Loucy (cell line): Measurements from ENCODE around the gene PARS2.

Source experiments
- H2AFZ ChIP-seq: fragments of 200-600 bp; sonication (generic); 2 replicates; pipeline ENCODE4 v1.6.0; 2016; ENCODE audit warnings: antibody characterized with exemption, mild to moderate bottlenecking, low read length, moderate library complexity
- H3F3A ChIP-seq: fragments of 200-600 bp; 2 replicates; pipeline ENCODE4 v1.6.0; 2016; ENCODE audit warnings: antibody characterized with exemption, low read depth, mild to moderate bottlenecking
- H3K27me3 ChIP-seq: fragments of 200-600 bp; sonication (generic); 2 replicates; pipeline ENCODE4 v1.6.1; 2014; ENCODE audit warnings: low read length, mild to moderate bottlenecking; ENCODE audit not compliant: insufficient read depth, poor library complexity, severe bottlenecking
- H3K36me3 ChIP-seq: fragments of 200-600 bp; sonication (generic); 2 replicates; pipeline ENCODE4 v1.6.1; 2016; ENCODE audit warnings: low read length; ENCODE audit not compliant: insufficient read depth
- H3K4me1 ChIP-seq: fragments of 200-600 bp; sonication (generic); 2 replicates; pipeline ENCODE4 v1.5.1; 2014; ENCODE audit warnings: low read length, mild to moderate bottlenecking; ENCODE audit not compliant: insufficient read depth, poor library complexity, severe bottlenecking
- H3K4me2 ChIP-seq: fragments of 200-600 bp; sonication (generic); 2 replicates; pipeline ENCODE4 v1.6.0; 2014; ENCODE audit warnings: antibody characterized with exemption, low read length, low read depth, mild to moderate bottlenecking; ENCODE audit not compliant: poor library complexity, severe bottlenecking
- H3K4me3 ChIP-seq: fragments of 200-600 bp; sonication (generic); 2 replicates; pipeline ENCODE4 v1.5.1; 2014; ENCODE audit warnings: low read length, mild to moderate bottlenecking, mixed read lengths; ENCODE audit not compliant: poor library complexity, severe bottlenecking
- H3K79me2 ChIP-seq: fragments of 200-600 bp; sonication (generic); 2 replicates; pipeline ENCODE4 v1.6.1; 2014; ENCODE audit warnings: low read length; ENCODE audit not compliant: insufficient read depth
- H3K9ac ChIP-seq: fragments of 200-600 bp; sonication (generic); 2 replicates; pipeline ENCODE4 v1.6.0; 2014; ENCODE audit warnings: mild to moderate bottlenecking, low read depth, low read length, moderate library complexity; ENCODE audit not compliant: poor library complexity, severe bottlenecking
- H3K9me2 ChIP-seq: fragments of 200-600 bp; sonication (generic); replicated peaks from 2 replicates; pipeline ENCODE4 v1.6.1; 2016; ENCODE audit warnings: low read depth, low read length, mixed read lengths
- H3K9me3 ChIP-seq: fragments of 200-600 bp; sonication (generic); 2 replicates; pipeline ENCODE4 v1.6.1; 2014; ENCODE audit warnings: mild to moderate bottlenecking, antibody characterized with exemption, low read length, low read depth; ENCODE audit not compliant: insufficient read depth
- H4K20me1 ChIP-seq: fragments of 200-600 bp; sonication (generic); 2 replicates; pipeline ENCODE4 v1.6.0; 2014; ENCODE audit warnings: antibody characterized with exemption, low read length, mild to moderate bottlenecking; ENCODE audit not compliant: insufficient read depth, poor library complexity, severe bottlenecking
- CTCF ChIP-seq: fragments of 200-600 bp; sonication (generic); conservative IDR thresholded peaks from 2 replicates; pipeline ENCODE4 v1.5.1; 2014; ENCODE audit warnings: mild to moderate bottlenecking, antibody characterized with exemption, low read length
- EZH2phosphoT487 ChIP-seq: fragments of 200-600 bp; IDR thresholded peaks from 2 replicates; pipeline ENCODE4 v1.6.1; 2018; ENCODE audit warnings: antibody characterized with exemption, mild to moderate bottlenecking, moderate library complexity, borderline replicate concordance

The PARS2 gene

GRCh38 chr1:54807756-54808155 lies 43.4 kb upstream of the PARS2 start:
- no peaks in the 10 kb centered on the region for H3K27me3 ChIP-seq
- no peak overlapping the region for H3K4me3 ChIP-seq
- no peaks in the 10 kb centered on the region for H3K36me3 ChIP-seq
- H3K9me3 ChIP-seq, result no peaks in the 10 kb centered on the region
- H2AFZ ChIP-seq, result no peak overlapping the region
- no peaks in the 10 kb centered on the region for H3K79me2 ChIP-seq
- no peaks in the 10 kb centered on the region for H4K20me1 ChIP-seq
- no peak overlapping the region for H3K4me2 ChIP-seq
- H3F3A ChIP-seq, result no peaks in the 10 kb centered on the region
- H3K9ac ChIP-seq, result no peak overlapping the region
- no peak for TF ChIP-seq CTCF
- TF ChIP-seq EZH2phosphoT487, result no peak
- no peaks in the 10 kb centered on the region for H3K4me1 ChIP-seq
- H3K9me2 ChIP-seq, result no peaks in the 10 kb centered on the region

GRCh38 chr1:54806931-54807611 lies 42.7 kb upstream of the PARS2 start:
- no peak overlapping the region for H3K9ac ChIP-seq

GRCh38 chr1:54805981-54806381 lies 41.7 kb upstream of the PARS2 start:
- H3K4me3 ChIP-seq, result no peak overlapping the region
- H3F3A ChIP-seq, result no peaks in the 10 kb centered on the region
- TF ChIP-seq EZH2phosphoT487 (no peak), CTCF (no peak)
- H3K4me1 ChIP-seq, result no peaks in the 10 kb centered on the region
- H3K27me3 ChIP-seq, result no peaks in the 10 kb centered on the region
- H3K9ac ChIP-seq, result no peak overlapping the region
- H3K9me2 ChIP-seq, result no peaks in the 10 kb centered on the region
- H3K36me3 ChIP-seq, result no peaks in the 10 kb centered on the region
- H4K20me1 ChIP-seq, result no peaks in the 10 kb centered on the region
- no peaks in the 10 kb centered on the region for H3K9me3 ChIP-seq
- no peaks in the 10 kb centered on the region for H3K79me2 ChIP-seq
- no peak overlapping the region for H2AFZ ChIP-seq
- no peak overlapping the region for H3K4me2 ChIP-seq

More at GRCh38 chr1:54806931-54807611, 42.7 kb upstream of the PARS2 start:
- Histone ChIP-seq H2AFZ (no peak overlapping the region), H3K36me3 (no peaks in the 10 kb centered on the region), H3K27me3 (no peaks in the 10 kb centered on the region), H3K79me2 (no peaks in the 10 kb centered on the region), H3K4me2 (no peak overlapping the region), H3F3A (no peaks in the 10 kb centered on the region), H4K20me1 (no peaks in the 10 kb centered on the region), H3K4me3 (no peak overlapping the region), H3K9me3 (no peaks in the 10 kb centered on the region), H3K4me1 (no peaks in the 10 kb centered on the region), H3K9me2 (no peaks in the 10 kb centered on the region)
- TF ChIP-seq CTCF (no peak), EZH2phosphoT487 (no peak)
